D721Med (cell line): ENCODE measurements around the gene FAM171A2.
A peak's percentile ranks its signal among the peaks of the same experiment; 100 is the strongest.

Experiments used
- DNase-seq: peaks from one replicate; pipeline ENCODE4 v3.0.0; 2011; ENCODE audit warnings: low spot score; ENCODE audit not compliant: insufficient read length
- FAIRE-seq: peaks from 2 replicates; lab custom pipeline; 2011; peaks lifted over from hg19 to GRCh38; lab: Jason Lieb, UNC
- TF ChIP-seq, protein P1 (sequence below): IDR thresholded peaks from 2 replicates; pipeline ENCODE4 v1.5.1; 2012; ENCODE audit warnings: mild to moderate bottlenecking, control low read depth; ENCODE audit not compliant: insufficient read depth; ENCODE audit errors: missing control alignments

The FAM171A2 gene

DNA sequence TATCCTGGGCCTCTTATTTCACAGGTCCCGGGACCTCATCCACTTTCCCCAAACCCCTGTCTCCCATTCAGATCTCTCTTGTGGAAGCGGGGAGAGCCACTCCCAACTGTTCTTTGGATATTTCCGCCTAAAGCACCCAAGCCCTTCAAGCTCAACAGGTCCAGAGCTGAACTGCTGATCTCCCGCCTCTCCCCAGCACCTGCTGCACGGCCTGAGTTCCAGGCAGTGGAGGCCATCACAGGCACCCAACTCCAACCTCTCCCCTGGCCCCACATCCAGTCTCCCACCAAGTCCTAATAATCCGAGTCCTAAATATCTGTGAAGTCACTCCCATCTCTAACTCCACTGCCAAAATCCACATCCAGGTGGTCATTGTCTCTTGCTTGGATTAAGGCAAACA, 19.3 kb upstream of the FAM171A2 start:
- no peak for DNase-seq
- TF ChIP-seq, protein P1, sequence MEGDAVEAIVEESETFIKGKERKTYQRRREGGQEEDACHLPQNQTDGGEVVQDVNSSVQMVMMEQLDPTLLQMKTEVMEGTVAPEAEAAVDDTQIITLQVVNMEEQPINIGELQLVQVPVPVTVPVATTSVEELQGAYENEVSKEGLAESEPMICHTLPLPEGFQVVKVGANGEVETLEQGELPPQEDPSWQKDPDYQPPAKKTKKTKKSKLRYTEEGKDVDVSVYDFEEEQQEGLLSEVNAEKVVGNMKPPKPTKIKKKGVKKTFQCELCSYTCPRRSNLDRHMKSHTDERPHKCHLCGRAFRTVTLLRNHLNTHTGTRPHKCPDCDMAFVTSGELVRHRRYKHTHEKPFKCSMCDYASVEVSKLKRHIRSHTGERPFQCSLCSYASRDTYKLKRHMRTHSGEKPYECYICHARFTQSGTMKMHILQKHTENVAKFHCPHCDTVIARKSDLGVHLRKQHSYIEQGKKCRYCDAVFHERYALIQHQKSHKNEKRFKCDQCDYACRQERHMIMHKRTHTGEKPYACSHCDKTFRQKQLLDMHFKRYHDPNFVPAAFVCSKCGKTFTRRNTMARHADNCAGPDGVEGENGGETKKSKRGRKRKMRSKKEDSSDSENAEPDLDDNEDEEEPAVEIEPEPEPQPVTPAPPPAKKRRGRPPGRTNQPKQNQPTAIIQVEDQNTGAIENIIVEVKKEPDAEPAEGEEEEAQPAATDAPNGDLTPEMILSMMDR = no peak
- FAIRE-seq = no peak

DNA sequence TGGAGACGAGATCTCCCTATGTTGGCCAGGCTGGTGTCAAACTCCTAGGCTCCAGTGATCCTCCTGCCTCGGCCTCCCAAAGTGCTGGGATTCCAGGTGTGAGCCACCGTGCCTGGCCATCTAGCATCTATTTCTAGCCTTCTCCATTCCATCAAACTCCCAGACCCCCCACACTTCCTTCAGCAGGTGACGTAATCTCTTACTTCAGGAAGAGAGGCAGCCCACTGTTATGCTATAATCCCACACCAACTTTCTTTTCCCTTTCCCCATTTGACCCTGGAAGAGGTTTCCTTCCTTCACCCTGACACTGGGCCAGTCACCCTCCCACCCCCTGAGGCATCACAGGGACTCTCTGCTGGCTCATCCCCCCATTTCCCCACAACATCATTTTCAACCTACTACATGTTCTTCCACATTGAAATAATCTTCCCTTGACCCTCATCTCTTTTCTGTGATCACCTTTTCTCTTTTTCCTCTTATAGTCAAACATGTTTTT, 18.2 kb upstream of the FAM171A2 start:
- no peak for FAIRE-seq
- TF ChIP-seq, protein P1 = no peak
- DNase-seq = no peak

DNA sequence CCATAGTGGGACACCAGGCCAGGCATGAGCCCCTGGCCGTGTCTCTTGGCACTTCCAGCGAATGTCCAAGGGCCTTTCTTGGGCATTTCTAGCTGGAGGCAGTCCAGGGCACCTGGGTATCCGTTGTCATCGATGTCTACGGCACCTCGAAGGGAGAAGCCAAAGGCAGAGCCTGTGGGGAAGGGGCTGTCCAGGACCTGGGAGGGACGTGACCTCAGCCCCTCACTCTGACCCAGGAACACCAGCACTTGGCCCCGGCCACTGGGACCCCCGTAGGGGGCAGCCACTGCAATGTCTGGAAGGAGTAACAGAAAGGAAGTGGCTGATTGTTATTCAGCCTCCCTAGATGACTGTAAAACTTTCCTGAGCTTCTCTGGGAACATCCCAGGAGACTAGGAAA, 17.1 kb upstream of the FAM171A2 start:
- DNase-seq (no peak), FAIRE-seq (no peak)
- TF ChIP-seq, protein P1 = no peak

DNA sequence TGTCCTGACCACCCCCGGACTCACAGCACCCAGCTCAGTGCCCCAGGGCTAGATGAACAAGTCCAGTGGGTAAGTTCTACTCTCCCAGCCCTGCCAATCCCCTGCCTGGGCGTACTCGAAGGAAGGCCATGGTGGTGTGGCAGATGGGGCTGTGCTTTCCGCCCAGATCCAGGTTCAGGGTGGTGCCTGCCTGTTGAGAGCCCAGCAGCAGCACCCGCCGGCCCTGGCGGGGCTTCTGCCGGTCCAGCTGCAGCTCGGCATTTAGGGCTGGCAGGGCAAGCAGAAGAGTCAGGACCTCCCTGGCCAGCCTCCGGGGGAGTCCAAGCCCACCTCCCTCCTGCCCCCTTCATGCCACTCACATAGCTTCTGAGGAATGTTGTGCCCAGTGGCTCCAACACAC, 16.2 kb upstream of the FAM171A2 start:
- TF ChIP-seq, protein P1 = no peak
- FAIRE-seq = no peak
- no peak for DNase-seq

DNA sequence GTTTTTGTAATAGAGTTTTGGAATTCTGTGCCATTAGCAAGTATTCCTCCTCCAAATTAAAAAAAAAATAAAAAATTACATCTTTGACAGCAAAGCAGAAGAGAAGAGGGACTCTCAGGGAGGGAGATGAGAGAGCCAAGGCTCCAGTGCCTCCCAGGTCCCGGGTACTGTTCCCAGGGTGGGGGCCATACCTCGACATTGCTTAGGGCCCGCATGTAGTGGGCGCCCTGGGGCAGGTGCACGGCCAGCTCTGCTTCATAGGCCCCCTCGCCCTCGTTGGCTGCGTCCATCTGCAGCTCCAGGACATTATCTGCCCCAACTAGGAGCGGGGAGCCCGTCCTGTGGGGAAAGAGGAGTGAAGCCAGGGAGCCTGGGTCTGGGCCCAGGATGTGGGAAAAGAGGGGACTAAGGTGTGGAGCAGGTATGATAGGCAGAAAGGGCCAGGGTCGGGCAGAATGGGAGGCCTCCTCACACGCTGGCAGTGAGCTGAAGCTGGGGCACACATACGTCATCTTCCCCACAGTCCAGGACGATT, 14.6 kb upstream of the FAM171A2 start:
- no peak for FAIRE-seq
- TF ChIP-seq, protein P1 = no peak
- DNase-seq = no peak

DNA sequence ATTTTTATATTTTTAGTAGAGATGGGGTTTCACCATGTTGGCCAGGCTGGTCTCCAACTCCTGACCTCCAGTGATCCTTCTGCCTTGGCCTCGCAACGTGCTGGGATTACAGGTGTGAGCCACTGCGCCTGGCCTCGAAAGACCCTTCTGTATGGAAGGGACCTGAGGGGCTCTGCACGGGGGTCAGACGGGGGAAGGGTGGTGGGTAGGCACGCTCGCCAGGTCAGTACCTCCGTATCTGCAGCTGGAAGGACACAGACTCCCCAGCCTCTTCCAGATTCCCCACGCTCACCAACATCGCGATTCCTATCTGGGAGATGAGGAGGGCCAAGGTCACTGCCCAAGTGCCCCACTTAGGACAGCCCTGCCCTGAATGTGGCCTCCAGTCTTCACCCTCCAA, 13.1 kb upstream of the FAM171A2 start:
- DNase-seq = no peak
- TF ChIP-seq, protein P1 = no peak
- FAIRE-seq = no peak

DNA sequence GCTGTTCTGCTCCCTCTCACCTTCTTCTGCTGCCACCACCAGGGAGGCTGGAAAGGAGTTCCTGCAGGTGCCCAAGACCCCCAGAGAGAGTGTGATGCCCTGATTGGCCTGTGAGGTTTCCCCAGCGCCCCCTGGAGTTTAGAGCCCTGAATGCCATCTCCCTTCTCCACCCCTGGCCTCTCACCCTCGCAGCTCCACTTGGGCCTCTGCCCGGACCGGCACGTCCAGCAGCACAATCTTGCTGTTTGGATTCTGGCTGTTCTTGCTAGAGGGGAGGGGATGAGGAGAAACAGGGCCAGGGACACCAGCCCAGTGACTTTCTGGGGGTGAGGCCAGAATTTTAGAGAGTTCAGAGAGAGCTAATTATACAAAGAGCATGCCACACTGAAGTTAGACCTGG, 12.5 kb upstream of the FAM171A2 start:
- TF ChIP-seq, protein P1 = peak; percentile 28
- no peak for DNase-seq
- no peak for FAIRE-seq
